ENCODE data around the gene KIAA1328.
A peak's percentile ranks its signal among the peaks of the same experiment; 100 is the strongest.

KIAA1328 gene

GRCh38 chr18:36887114-36887513 is 58.2 kb downstream of the KIAA1328 start:
- H3K36me3 ChIP-seq: peaks cover 0 to 3% (median 0%) of the 10 kb centered on the region in 3 donors
- H3K4me1 ChIP-seq: peaks cover 0 to 26% (median 23%) of the 10 kb centered on the region in 4 donors
- H3K27ac ChIP-seq: no peak overlapping the region
- H3K27me3 ChIP-seq: no peaks in the 10 kb centered on the region
- no peak overlapping the region for H3K4me3 ChIP-seq
- DNase-seq: no peak
- TF ChIP-seq CTCF (IDR thresholded peaks at IDR 0.05): no peak
- no peaks in the 10 kb centered on the region for H3K9me3 ChIP-seq
- intact Hi-C loops (cut with DNase I; ENCODE audit: low total_unique reads): no loop called here

- TF ChIP-seq CTCF (IDR thresholded peaks at IDR 0.05): no peak
- no peaks in the 10 kb centered on the region for H3K27me3 ChIP-seq
- intact Hi-C loops (cut with DNase I; ENCODE audit: low total_unique reads): no loop called here
- peaks cover 0 to 3% (median 0%) of the 10 kb centered on the region in 3 donors for H3K36me3 ChIP-seq
- H3K4me3 ChIP-seq: no peak overlapping the region
- H3K27ac ChIP-seq: no peak overlapping the region
- DNase-seq: no peak
- no peaks in the 10 kb centered on the region for H3K9me3 ChIP-seq
- H3K4me1 ChIP-seq: peaks cover 0 to 26% (median 23%) of the 10 kb centered on the region in 4 donors
Observed at GRCh38 chr18:36887864-36888263, 58.9 kb downstream of the KIAA1328 start.

- H3K9me3 ChIP-seq: no peaks in the 10 kb centered on the region
- no peak overlapping the region for H3K4me3 ChIP-seq
- DNase-seq: no peak
- no peak for TF ChIP-seq CTCF (IDR thresholded peaks at IDR 0.05)
- H3K27me3 ChIP-seq: no peaks in the 10 kb centered on the region
- intact Hi-C loops (cut with DNase I; ENCODE audit: low total_unique reads): no loop called here
- H3K4me1 ChIP-seq: peaks cover 0 to 26% (median 23%) of the 10 kb centered on the region in 4 donors
- H3K36me3 ChIP-seq: peaks cover 0 to 3% (median 0%) of the 10 kb centered on the region in 3 donors
- H3K27ac ChIP-seq: no peak overlapping the region
Observed at GRCh38 chr18:36888778-36889177, 59.9 kb downstream of the KIAA1328 start.

- no peaks in the 10 kb centered on the region for H3K27me3 ChIP-seq
- H3K36me3 ChIP-seq: peaks cover 0 to 3% (median 0%) of the 10 kb centered on the region in 3 donors
- peak overlapping the region in 1 of 2 donors; percentile 10 for H3K27ac ChIP-seq
- TF ChIP-seq CTCF (IDR thresholded peaks at IDR 0.05): no peak
- H3K4me1 ChIP-seq: peaks cover 0 to 26% (median 23%) of the 10 kb centered on the region in 4 donors
- DNase-seq: no peak
- H3K9me3 ChIP-seq: no peaks in the 10 kb centered on the region
- no peak overlapping the region for H3K4me3 ChIP-seq
- intact Hi-C loops (cut with DNase I; ENCODE audit: low total_unique reads): no loop called here
Observed at GRCh38 chr18:36889321-36889720, 60.4 kb downstream of the KIAA1328 start.

GRCh38 chr18:36889742-36890141 is 60.8 kb downstream of the KIAA1328 start:
- H3K4me1 ChIP-seq: peaks cover 0 to 26% (median 23%) of the 10 kb centered on the region in 4 donors
- no peaks in the 10 kb centered on the region for H3K9me3 ChIP-seq
- H3K4me3 ChIP-seq: no peak overlapping the region
- H3K36me3 ChIP-seq: peaks cover 0 to 3% (median 0%) of the 10 kb centered on the region in 3 donors
- H3K27ac ChIP-seq: peak overlapping the region in 1 of 2 donors; percentile 10
- H3K27me3 ChIP-seq: no peaks in the 10 kb centered on the region
- no peak for TF ChIP-seq CTCF (IDR thresholded peaks at IDR 0.05)
- no peak for DNase-seq
- intact Hi-C loops (cut with DNase I; ENCODE audit: low total_unique reads): no loop called here

- Histone ChIP-seq H3K4me3 (no peak overlapping the region), H3K36me3 (peaks cover 0 to 3% (median 0%) of the 10 kb centered on the region in 3 donors), H3K9me3 (no peaks in the 10 kb centered on the region), H3K27me3 (no peaks in the 10 kb centered on the region), H3K27ac (no peak overlapping the region), H3K4me1 (peaks cover 0 to 26% (median 23%) of the 10 kb centered on the region in 4 donors)
- DNase-seq: no peak
- no peak for TF ChIP-seq CTCF (IDR thresholded peaks at IDR 0.05)
- intact Hi-C loops (cut with DNase I; ENCODE audit: low total_unique reads): no loop called here
Observed at GRCh38 chr18:36890598-36890997, 61.7 kb downstream of the KIAA1328 start.
